Progenitor cell of endocrine pancreas (in vitro differentiated cells): ENCODE measurements around the gene TSPAN1. TPM values are rescaled to one million over a fixed set of nuclear protein-coding genes. Genes with fewer than 3 reads are reported as not detected.
"Not testable (repeated sequence)": the region's sequence is repeated elsewhere in the genome, so short reads cannot be mapped to it uniquely, and the experiment has no call there.

ENCODE experiments used
- DNase-seq: peaks from one replicate; pipeline ENCODE4 v3.0.0; 2021; ENCODE audit warnings: low spot score; ENCODE audit not compliant: unreplicated experiment
- H3K27ac Mint-ChIP-seq: 2 replicates; pipeline ENCODE4 v1.8.0; 2021; ENCODE audit warnings: mild to moderate bottlenecking, moderate library complexity, mixed read lengths
- H3K27me3 Mint-ChIP-seq: 2 replicates; pipeline ENCODE4 v1.8.0; 2021; ENCODE audit warnings: mixed read lengths
- H3K36me3 Mint-ChIP-seq: 2 replicates; pipeline ENCODE4 v1.8.0; 2022; ENCODE audit warnings: mixed read lengths; ENCODE audit not compliant: insufficient read depth
- H3K4me1 Mint-ChIP-seq: 2 replicates; pipeline ENCODE4 v1.8.0; 2021; ENCODE audit warnings: low read depth, mixed read lengths
- H3K4me3 Mint-ChIP-seq: 2 replicates; pipeline ENCODE4 v1.8.0; 2021; ENCODE audit warnings: low read depth, mild to moderate bottlenecking, moderate library complexity, mixed read lengths
- H3K9me3 Mint-ChIP-seq: 2 replicates; pipeline ENCODE4 v1.8.0; 2021; ENCODE audit warnings: low read depth, mixed read lengths
- CTCF ChIP-seq: fragments of 200-600 bp; sonication (generic); IDR thresholded peaks from one replicate; pipeline ENCODE4 v1.5.0; 2021; ENCODE audit warnings: antibody characterized with exemption, mild to moderate bottlenecking; ENCODE audit not compliant: unreplicated experiment
- total RNA-seq: library from RNA; stranded (reverse); gene quantifications from 2 replicates; pipeline ENCODE4 v1.2.1, GENCODE V29; 2021

TSPAN1 gene
- total RNA-seq, 1 donor from 2014 or later = 4.5 TPM

GRCh38 chr1:46220808-46221207 is 45.9 kb downstream of the TSPAN1 start:
- no peak overlapping the region for H3K4me3 Mint-ChIP-seq
- no peaks in the 10 kb centered on the region for H3K27me3 Mint-ChIP-seq
- H3K36me3 Mint-ChIP-seq = no peaks in the 10 kb centered on the region
- no peak for TF ChIP-seq CTCF
- no peak overlapping the region for H3K27ac Mint-ChIP-seq
- H3K4me1 Mint-ChIP-seq = no peaks in the 10 kb centered on the region
- DNase-seq = no peak
- H3K9me3 Mint-ChIP-seq = no peaks in the 10 kb centered on the region

DNA sequence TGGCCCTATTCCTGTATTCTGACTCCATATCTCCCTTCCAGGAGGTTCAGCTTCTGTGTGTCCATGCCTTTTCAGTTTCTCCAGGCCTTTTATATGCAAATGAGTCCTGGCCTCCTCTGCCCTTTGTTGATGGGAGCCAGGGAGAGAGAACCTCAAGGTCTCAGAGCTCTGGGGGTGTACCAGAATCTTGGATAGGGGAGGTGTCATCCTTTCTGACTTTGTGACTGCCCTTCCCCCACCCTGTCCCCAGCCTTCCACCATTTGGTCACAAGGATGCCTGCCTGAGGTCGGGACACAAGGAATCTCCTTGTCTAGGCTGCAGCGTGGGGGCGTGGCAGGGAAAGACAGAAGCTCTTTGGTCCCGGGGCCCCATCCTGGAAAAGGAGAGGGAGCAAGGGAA is 46.9 kb downstream of the TSPAN1 start:
- no peak for TF ChIP-seq CTCF
- H3K4me3 Mint-ChIP-seq = no peak overlapping the region

DNA sequence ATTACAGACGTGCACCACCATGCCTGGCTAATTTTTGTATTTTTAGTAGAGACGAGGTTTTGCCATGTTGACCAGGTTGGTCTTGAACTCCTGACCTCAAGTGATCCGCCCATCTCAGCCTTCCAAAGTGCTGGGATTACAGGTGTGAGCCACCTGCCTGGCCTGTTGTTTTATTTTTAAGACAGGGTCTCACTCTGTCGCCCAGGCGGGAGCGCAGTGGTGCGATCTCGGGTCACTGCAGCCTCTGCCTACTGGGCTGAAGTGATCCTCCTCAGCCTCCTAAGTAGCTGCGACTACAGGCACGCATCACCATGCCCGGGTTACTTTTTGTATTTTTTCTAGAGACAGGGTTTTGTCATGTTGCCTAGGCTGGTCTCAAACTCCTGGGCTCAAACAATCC is 48.2 kb downstream of the TSPAN1 start:
- H3K4me3 Mint-ChIP-seq, DNase-seq, H3K9me3 Mint-ChIP-seq, H3K27ac Mint-ChIP-seq, H3K36me3 Mint-ChIP-seq, H3K27me3 Mint-ChIP-seq, H3K4me1 Mint-ChIP-seq: not testable (repeated sequence)

More for the DNA sequence above, 46.9 kb downstream of the TSPAN1 start:
- H3K27me3 Mint-ChIP-seq = no peaks in the 10 kb centered on the region
- H3K27ac Mint-ChIP-seq = no peak overlapping the region
- H3K9me3 Mint-ChIP-seq = no peaks in the 10 kb centered on the region
- no peaks in the 10 kb centered on the region for H3K36me3 Mint-ChIP-seq
- no peaks in the 10 kb centered on the region for H3K4me1 Mint-ChIP-seq
- DNase-seq = no peak

- Mint-ChIP-seq H3K9me3 (no peaks in the 10 kb centered on the region), H3K4me1 (no peaks in the 10 kb centered on the region), H3K4me3 (no peak overlapping the region), H3K27me3 (no peaks in the 10 kb centered on the region), H3K27ac (no peak overlapping the region), H3K36me3 (no peaks in the 10 kb centered on the region)
- peak; percentile 35 for DNase-seq
- peak; percentile 94 for TF ChIP-seq CTCF
Observed at GRCh38 chr1:46223472-46223943, 48.6 kb downstream of the TSPAN1 start.

DNA sequence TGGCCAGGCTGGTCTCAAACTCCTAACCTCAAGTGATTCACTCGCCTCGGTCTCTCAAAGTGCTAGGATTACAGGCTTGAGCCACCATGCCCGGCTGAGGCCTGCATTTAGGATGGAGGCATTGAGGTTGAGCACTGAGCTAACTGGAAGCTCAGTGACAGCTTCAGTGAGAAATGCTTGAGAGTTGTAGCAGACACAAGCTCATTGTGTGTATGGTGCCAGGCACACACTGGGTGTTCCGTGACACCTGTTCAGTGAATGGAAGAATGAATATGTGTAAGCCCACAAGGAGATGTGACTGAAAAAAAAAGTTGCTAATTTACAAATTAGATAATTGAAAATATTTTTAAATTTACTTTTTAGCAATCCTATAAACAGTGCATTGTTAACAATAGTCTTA is 50.1 kb downstream of the TSPAN1 start:
- H3K9me3 Mint-ChIP-seq = no peaks in the 10 kb centered on the region
- no peaks in the 10 kb centered on the region for H3K4me1 Mint-ChIP-seq
- H3K27me3 Mint-ChIP-seq = no peaks in the 10 kb centered on the region
- DNase-seq = no peak
- no peaks in the 10 kb centered on the region for H3K36me3 Mint-ChIP-seq
- no peak overlapping the region for H3K27ac Mint-ChIP-seq
- TF ChIP-seq CTCF = no peak
- no peak overlapping the region for H3K4me3 Mint-ChIP-seq

- H3K27me3 Mint-ChIP-seq, H3K27ac Mint-ChIP-seq, DNase-seq, H3K4me3 Mint-ChIP-seq, H3K36me3 Mint-ChIP-seq, H3K4me1 Mint-ChIP-seq, H3K9me3 Mint-ChIP-seq: not testable (repeated sequence)
Observed at GRCh38 chr1:46231231-46231630, 56.3 kb downstream of the TSPAN1 start.

Other genes starting within 250 kb of the TSPAN1 start
- gene PIK3R3, start 42.5 kb upstream of the TSPAN1 start, total RNA-seq = 54.1 and 55.4 TPM in 2 replicates
- not detected in 2 replicates for gene P3R3URF, start 1.4 kb downstream of the TSPAN1 start, total RNA-seq
- gene POMGNT1, start 23.3 kb downstream of the TSPAN1 start, total RNA-seq = 101 and 102 TPM in 2 replicates
- 1.2 and 2.0 TPM in 2 replicates for gene LURAP1, start 28.2 kb downstream of the TSPAN1 start, total RNA-seq
- 17.0 and 17.3 TPM in 2 replicates for gene RAD54L, start 72.7 kb downstream of the TSPAN1 start, total RNA-seq
- gene LRRC41, start 128.5 kb downstream of the TSPAN1 start, total RNA-seq = 100 and 103 TPM in 2 replicates
- 221 and 228 TPM in 2 replicates for gene UQCRH, start 128.6 kb downstream of the TSPAN1 start, total RNA-seq
- gene NSUN4, start 165.7 kb downstream of the TSPAN1 start, total RNA-seq = 25.0 and 30.3 TPM in 2 replicates
- gene FAAH, start 219.2 kb downstream of the TSPAN1 start, total RNA-seq = 36.6 and 38.6 TPM in 2 replicates